ENCODE measurements around the gene ANGPTL8. TPM values are rescaled to one million over a fixed set of nuclear protein-coding genes. Genes with fewer than 3 reads are reported as not detected.

The ANGPTL8 gene
- total and polyA plus RNA-seq, 10 of the 15 experiments (the other 5 are each of a cell fraction or from before 2014, with no cell fraction given), result not detected

DNA sequence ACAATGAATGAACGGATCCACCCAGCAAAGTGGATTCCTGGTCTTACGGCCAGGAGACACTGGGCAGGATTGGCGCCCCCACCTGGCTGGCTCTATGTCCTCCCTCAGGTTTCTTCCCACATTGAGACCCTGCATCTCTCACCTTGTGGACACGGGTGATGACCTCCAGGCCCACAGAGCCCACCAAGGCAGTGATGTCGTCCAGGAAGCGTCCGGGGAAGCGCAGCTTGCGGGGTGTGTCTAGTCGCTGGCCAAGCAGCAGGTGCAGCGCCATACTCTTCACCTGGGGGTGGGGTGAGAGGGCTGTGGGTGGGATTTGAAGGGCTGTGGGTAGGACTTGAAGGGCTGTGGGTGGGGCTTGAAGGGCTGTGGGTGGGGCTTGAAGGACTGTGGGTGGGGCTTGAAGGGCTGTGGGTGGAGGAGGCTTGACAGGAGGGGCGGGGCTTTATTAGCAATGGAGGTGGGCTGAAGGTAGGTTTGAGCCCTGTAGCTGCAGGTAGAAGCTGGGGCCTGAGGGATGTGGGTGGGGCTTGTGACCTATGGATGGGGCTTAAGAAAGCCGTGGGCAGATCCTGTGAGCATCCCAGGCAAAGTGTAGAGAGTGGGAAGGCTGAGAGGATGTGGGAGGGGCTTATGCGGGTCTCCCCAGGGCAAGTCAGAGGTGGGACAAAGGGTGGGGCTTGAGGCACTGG is 12.1 kb upstream of the ANGPTL8 start:
- no peak for DNase-seq (ENCODE audit: low read depth, low spot score)
- H2AFZ ChIP-seq (ENCODE audit: control insufficient read depth, low read depth, low read length), result no peak overlapping the region
- TF ChIP-seq CTCF (IDR thresholded peaks at IDR 0.05 in 2 of 3, conservative IDR thresholded peaks at IDR 0.05 in 1 of 3; ENCODE audit: control insufficient read depth in 2 of 3, extremely low read depth in 1 of 3, insufficient read depth in 1 of 3, low read depth in 3 of 3, low read length in 3 of 3) (peak in 2 of 3 experiments; percentile 24 to 26; a peak in 1 of 6 replicates), HDAC6 (IDR thresholded peaks at IDR 0.05; ENCODE audit: unreplicated experiment) (no peak), ZBTB33 (IDR thresholded peaks at IDR 0.05) (0 out of 2 replicates have a peak, but pooled peaks have one; percentile 26)
- ChIA-PET SMC1A (ENCODE audit: uncharacterized antibody, unreplicated experiment) (no interaction called here), CTCF (interaction anchor here (0.5 to 0.6 kb wide), 2 partner anchors 229 to 290 kb away, joined by 3 read pairs; no protein-coding TSS in a partner anchor), POLR2A (interaction anchor here (1.0 kb wide), 1 partner anchor 12 kb away, joined by 4 read pairs; no protein-coding TSS in a partner anchor), RAD21 (ENCODE audit: unreplicated experiment) (interaction anchor here (0.7 kb wide), 1 partner anchor 509 kb away, joined by 3 read pairs; no protein-coding TSS in a partner anchor)
- no peaks in the 10 kb centered on the region for H3K79me2 ChIP-seq (ENCODE audit: control insufficient read depth, insufficient read depth, low read length)
- in situ Hi-C loops (cut with MboI), result no loop called here
- H3K4me2 ChIP-seq (ENCODE audit: control insufficient read depth, insufficient read depth), result no peak overlapping the region
- intact Hi-C loops (cut with micrococcal nuclease; ENCODE audit: unreplicated experiment), result no loop called here
- no peak for FAIRE-seq
- H3K9me3 ChIP-seq (replicated peaks; ENCODE audit: control insufficient read depth, insufficient read depth, low read length), result no peaks in the 10 kb centered on the region
- no peak overlapping the region for H3K27ac ChIP-seq (ENCODE audit: control insufficient read depth, insufficient read depth)
- H3K4me3 ChIP-seq, result no peak overlapping the region
- no peak overlapping the region for H3K9ac ChIP-seq (ENCODE audit: control insufficient read depth, insufficient read depth, low read length)
- peak; percentile 75 for ATAC-seq
- no TSS peak for BruUV-seq (replicated peaks)
- WGBS (ENCODE audit: insufficient coverage, insufficient replicate concordance, low lambda C conversion rate, missing lambda C conversion rate), result 82% methylated on average over 13 of the region's 14 CpGs
- no peaks in the 10 kb centered on the region for H3K36me3 ChIP-seq (ENCODE audit: control insufficient read depth in 2 of 2, insufficient read depth in 2 of 2, low read length in 1 of 2)
- H3K4me1 ChIP-seq (ENCODE audit: control insufficient read depth, insufficient read depth, low read length), result no peaks in the 10 kb centered on the region; the same call in 1 of the 2 replicates
- no peaks in the 10 kb centered on the region; the same call in 1 of the 2 replicates for H4K20me1 ChIP-seq (ENCODE audit: control insufficient read depth, insufficient read depth)
- H3K27me3 ChIP-seq (replicated peaks in 1 of 2; ENCODE audit: control insufficient read depth in 2 of 2, insufficient read depth in 2 of 2, low read length in 1 of 2), result no peaks in the 10 kb centered on the region

Measured in GM12878 (cell line).